ENCODE results near the gene HERPUD1. TPM values are rescaled to one million over a fixed set of nuclear protein-coding genes. Genes with fewer than 3 reads are reported as not detected.

HERPUD1 gene
- total and polyA plus RNA-seq, 2 of the 13 experiments (the other 11 are each of a cell fraction or from before 2014, with no cell fraction given): 96.2 to 323 TPM

DNA sequence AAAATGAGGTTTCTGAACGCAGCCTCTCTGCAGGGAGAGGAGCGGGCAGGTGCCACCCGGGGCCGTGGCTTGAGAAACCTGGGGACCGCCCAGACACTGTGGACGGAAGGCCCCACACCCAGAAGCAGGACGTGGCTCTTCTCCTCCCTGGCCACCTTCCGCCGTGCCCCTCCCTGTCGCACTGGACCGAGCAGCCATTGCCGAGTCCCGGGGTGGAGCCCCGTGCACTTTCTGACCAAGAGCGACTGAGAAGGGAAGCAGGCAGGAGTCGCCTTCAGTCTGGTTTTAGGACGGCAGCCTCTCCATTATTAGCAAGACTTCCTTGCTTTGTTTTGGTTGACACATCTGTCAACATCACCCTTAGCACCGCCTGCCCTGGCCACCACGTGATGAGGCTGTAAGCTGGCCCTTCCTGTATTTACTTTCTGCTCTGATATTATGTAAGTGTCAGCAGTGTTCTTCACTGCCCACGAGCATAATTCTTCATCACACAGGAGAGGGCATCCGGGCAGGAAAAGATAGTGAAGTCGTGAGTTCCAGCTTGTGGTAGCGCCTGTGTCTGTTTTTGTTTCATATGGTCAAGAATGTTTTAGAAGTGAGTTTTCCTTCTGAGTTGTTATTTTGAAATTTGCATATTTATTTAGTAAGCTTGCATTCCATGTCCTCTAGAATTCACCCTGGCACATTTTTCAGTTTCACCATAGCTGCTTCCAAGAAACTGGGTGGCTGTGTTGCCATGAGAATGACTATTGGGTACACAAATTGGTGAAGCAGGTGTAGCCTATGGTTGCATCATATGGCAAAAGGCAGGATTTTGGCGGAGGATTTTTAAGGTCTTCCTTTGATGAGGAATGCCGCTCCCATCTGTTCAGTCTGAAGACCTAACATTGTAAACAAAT lies 1.0 kb downstream of the HERPUD1 start (continued):
- TF ChIP-seq ZNF234 (CRISPR knock-in tag; conservative IDR thresholded peaks at IDR 0.05): no peak
- no peak for TF ChIP-seq RARG (CRISPR knock-in tag; IDR thresholded peaks at IDR 0.05; ENCODE audit: low read depth)
- peak; percentile 27; the same call in 1 of the 2 replicates for TF ChIP-seq ZNF136 (CRISPR knock-in tag; IDR thresholded peaks at IDR 0.05; ENCODE audit: low read depth)
- TF ChIP-seq MED1 (CRISPR knock-in tag; IDR thresholded peaks at IDR 0.05): peak; percentile 85
- no peak; the same call in 1 of the 2 replicates for TF ChIP-seq ZFP37 (CRISPR knock-in tag; IDR thresholded peaks at IDR 0.05; ENCODE audit: borderline replicate concordance)
- no peak for TF ChIP-seq ZNF75D (CRISPR knock-in tag; IDR thresholded peaks at IDR 0.05; ENCODE audit: borderline replicate concordance)
- peak; percentile 97; the same call in 1 of the 2 replicates for TF ChIP-seq MEIS2 (CRISPR knock-in tag; IDR thresholded peaks at IDR 0.05)
- TF ChIP-seq ZC3H4 (CRISPR knock-in tag; IDR thresholded peaks at IDR 0.05; ENCODE audit: borderline replicate concordance): peak; percentile 69; the same call in 1 of the 2 replicates
- TF ChIP-seq MTA1 (CRISPR knock-in tag; IDR thresholded peaks at IDR 0.05; ENCODE audit: borderline replicate concordance): no peak
- peak; percentile 15; the same call in 1 of the 2 replicates for TF ChIP-seq STAG1 (CRISPR knock-in tag; IDR thresholded peaks at IDR 0.05)
- TF ChIP-seq, protein P1, sequence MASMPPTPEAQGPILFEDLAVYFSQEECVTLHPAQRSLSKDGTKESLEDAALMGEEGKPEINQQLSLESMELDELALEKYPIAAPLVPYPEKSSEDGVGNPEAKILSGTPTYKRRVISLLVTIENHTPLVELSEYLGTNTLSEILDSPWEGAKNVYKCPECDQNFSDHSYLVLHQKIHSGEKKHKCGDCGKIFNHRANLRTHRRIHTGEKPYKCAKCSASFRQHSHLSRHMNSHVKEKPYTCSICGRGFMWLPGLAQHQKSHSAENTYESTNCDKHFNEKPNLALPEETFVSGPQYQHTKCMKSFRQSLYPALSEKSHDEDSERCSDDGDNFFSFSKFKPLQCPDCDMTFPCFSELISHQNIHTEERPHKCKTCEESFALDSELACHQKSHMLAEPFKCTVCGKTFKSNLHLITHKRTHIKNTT (CRISPR knock-in tag; IDR thresholded peaks at IDR 0.05): no peak
- no peak for TF ChIP-seq ZNF484 (CRISPR knock-in tag; IDR thresholded peaks at IDR 0.05; ENCODE audit: borderline replicate concordance, low read depth)
- TF ChIP-seq, protein P2, sequence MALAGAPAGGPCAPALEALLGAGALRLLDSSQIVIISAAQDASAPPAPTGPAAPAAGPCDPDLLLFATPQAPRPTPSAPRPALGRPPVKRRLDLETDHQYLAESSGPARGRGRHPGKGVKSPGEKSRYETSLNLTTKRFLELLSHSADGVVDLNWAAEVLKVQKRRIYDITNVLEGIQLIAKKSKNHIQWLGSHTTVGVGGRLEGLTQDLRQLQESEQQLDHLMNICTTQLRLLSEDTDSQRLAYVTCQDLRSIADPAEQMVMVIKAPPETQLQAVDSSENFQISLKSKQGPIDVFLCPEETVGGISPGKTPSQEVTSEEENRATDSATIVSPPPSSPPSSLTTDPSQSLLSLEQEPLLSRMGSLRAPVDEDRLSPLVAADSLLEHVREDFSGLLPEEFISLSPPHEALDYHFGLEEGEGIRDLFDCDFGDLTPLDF (CRISPR knock-in tag; IDR thresholded peaks at IDR 0.05): no peak
- no peak; a peak in 1 of 4 replicates for TF ChIP-seq MAFK (conservative IDR thresholded peaks at IDR 0.05 in 1 of 2, IDR thresholded peaks at IDR 0.05 in 1 of 2; ENCODE audit: low read length in 2 of 2)
- TF ChIP-seq ZNF557 (CRISPR knock-in tag; IDR thresholded peaks at IDR 0.05): no peak
- no peak for TF ChIP-seq ZNF343 (CRISPR knock-in tag; IDR thresholded peaks at IDR 0.05)
- TF ChIP-seq, protein P3, sequence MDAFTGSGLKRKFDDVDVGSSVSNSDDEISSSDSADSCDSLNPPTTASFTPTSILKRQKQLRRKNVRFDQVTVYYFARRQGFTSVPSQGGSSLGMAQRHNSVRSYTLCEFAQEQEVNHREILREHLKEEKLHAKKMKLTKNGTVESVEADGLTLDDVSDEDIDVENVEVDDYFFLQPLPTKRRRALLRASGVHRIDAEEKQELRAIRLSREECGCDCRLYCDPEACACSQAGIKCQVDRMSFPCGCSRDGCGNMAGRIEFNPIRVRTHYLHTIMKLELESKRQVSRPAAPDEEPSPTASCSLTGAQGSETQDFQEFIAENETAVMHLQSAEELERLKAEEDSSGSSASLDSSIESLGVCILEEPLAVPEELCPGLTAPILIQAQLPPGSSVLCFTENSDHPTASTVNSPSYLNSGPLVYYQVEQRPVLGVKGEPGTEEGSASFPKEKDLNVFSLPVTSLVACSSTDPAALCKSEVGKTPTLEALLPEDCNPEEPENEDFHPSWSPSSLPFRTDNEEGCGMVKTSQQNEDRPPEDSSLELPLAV (CRISPR knock-in tag; conservative IDR thresholded peaks at IDR 0.05; ENCODE audit: low read depth): no peak
- TF ChIP-seq RELA (CRISPR knock-in tag; IDR thresholded peaks at IDR 0.05): no peak
